ENCODE measurements around the gene STXBP1.

STXBP1 gene

DNA sequence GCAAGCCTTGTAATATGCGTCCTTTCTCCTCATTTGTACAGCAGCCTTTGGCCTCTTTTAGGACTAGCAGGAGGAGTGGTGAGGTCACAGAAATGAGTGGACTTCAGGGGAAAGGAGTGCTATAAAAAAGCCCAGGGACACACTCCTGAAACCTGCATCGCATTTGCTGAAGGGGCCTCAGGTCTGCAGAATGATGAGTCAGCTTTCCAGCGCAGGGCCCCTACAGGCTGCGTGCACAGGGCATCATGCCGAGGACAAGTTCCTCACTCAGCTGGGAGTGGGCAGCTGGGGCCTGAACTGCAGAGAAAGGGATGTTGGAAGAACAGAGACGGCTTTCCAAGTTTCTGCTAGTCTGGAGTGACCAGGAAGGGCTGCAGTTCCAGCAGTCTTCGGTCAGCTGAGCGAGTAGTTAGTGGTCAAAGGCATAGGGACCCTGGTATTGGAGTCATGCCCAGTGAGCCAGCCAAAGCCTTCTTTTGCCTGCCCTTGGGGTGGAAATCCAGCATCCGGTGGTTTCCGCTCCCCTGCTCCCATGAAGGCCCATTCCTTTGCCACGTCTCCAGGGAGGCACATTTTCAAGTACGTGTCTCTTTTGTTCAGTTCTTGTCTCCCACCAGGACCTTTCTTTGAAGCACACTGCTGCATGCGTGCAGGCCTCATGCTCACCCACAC lies 77.4 kb downstream of the STXBP1 start:
- no peak for DNase-seq (ENCODE audit: extremely low read depth in 1 of 2, low read depth in 1 of 2)

DNA sequence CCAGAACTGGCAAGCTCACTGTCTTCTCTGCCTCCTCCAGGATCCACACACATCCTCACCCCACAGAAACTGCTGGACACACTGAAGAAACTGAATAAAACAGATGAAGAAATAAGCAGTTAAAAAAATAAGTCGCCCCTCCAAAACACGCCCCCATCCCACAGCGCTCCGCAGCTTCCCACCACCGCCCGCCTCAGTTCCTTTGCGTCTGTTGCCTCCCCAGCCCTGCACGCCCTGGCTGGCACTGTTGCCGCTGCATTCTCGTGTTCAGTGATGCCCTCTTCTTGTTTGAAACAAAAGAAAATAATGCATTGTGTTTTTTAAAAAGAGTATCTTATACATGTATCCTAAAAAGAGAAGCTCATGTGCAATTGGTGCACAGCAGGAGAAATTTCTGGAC lies 78.7 kb downstream of the STXBP1 start:
- no peak for DNase-seq (ENCODE audit: extremely low read depth in 1 of 2, low read depth in 1 of 2)

DNA sequence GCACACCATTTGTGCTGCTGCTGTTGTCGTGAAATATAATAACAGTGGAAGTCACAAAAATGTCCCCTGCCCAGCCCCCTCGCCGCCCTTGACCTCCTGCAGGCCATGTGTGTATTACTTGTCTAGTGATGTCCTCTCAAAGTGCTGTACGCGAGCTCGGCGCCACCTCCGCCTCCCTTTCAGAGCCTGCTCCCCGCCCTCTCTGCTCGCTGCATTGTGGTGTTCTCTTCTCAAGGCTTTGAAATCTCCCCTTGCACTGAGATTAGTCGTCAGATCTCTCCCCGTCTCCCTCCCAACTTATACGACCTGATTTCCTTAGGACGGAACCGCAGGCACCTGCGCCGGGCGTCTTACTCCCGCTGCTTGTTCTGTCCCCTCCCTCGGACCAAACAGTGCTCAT lies 80.0 kb downstream of the STXBP1 start:
- no peak for DNase-seq (ENCODE audit: extremely low read depth in 1 of 2, low read depth in 1 of 2)

DNA sequence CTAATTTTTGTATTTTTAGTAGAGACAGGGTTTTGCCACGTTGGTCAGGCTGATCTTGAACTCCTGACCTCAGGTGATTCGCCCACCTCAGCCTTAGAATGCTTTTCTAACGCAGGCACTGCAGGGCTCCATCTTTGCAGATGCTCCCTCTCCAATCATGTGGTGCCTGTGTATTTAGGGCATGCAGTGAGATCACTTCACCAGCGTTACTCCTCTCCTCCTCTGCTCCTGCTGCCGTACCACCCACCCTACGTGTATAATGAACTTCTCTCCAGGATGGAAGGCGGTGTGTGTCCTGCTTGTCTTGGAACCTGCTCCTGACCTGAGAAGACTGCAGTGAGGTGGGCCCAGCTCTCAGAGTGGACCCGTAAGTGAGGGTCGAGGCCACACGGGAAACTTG lies 81.1 kb downstream of the STXBP1 start:
- DNase-seq (ENCODE audit: extremely low read depth in 1 of 2, low read depth in 1 of 2) = no peak

DNA sequence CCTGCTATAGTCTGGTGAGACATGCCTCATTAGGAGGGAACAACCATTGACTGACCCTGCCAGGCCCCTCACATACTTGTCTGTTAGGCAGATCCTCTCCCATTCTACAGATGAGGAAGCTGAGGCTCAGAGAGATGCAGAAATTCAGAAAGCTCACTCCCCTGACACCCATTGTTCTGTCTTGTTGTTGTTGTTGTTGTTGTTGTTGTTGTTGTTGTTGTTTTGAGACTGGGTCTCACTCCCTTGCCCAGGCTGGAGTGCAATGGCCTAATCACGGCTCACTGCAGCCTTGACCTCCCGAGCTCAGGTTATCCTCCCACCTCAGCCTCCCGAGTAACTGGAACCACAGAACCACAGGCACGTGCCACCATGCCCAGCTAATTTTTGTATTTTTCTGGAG lies 81.6 kb downstream of the STXBP1 start:
- no peak for DNase-seq (ENCODE audit: extremely low read depth in 1 of 2, low read depth in 1 of 2)

DNA sequence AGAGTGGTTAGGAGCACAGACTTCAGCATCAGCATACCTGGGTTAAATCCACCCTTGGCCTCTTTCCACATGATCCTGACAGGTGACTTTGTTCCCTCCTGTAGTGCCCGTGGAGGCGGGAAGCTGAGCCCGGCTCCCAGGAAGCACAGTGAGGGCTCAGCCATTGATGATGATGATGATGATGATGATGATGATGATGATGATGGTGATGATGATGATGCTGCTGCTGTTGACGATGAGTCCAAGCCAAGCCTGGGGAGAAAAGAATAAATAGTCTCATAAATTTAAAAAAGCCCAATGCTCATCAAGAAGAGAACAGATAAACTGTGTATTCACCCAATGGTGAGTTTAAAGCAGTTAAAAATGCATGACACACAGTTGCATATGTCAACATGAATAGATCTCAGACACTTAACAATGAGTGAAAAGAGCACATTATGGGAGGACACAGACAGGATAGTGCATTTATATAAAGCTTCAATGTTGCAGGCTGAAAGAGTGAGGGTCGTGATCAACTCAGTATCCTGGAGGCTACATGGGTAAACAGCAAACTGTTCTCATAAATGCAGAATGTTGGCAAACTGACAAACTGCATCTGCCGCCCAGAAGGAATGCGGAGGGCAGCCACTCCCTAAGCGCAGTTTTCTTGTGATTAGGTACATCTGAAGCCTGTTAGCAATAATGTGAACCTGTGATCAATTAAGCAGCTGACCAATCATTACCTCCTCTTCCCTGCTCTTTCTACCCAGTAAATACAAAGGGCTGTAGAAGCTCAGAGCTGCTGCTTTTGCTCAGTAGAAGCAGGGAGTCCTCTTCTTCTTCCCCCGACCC lies 83.0 kb downstream of the STXBP1 start:
- DNase-seq (ENCODE audit: extremely low read depth in 1 of 2, low read depth in 1 of 2) = no peak

DNA sequence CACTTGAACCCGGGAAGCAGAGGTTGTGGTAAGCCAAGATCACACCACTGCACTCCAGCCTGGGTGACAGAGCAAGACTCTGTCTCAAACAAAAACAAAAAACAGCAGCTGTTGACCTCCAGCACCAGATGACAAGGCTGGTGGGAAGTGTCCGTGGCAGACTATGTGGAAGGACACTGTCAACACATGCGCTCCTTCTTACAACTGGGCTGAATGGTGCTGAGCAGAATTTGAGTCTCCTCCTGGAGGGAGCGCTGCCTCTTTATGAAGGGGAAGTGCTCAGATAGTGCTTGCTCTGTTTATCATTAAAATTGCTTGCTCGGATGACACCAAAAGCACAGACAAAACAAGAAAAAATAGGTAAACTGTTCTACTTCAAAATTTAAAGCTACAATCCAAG lies 85.5 kb downstream of the STXBP1 start:
- DNase-seq (ENCODE audit: extremely low read depth in 1 of 2, low read depth in 1 of 2) = no peak

DNA sequence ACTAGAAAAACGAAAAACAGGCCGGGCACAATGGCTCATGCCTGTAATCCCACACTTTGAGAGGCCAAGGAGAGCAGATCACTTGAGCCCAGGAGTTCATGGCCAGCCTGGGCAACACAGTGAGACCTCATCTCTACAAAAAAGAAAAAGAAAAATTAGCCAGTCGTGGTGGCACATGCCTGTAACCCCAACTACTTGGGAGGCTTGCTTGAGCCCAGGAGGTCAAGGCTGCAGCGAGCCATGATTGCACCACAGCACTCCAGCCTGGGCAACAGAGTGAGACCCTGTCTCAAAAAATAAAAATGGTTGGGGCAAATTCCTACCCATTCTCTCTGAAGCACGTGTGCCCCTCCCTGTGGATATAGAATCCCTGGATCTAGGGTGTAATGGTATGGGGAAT lies 86.3 kb downstream of the STXBP1 start:
- no peak for DNase-seq (ENCODE audit: extremely low read depth in 1 of 2, low read depth in 1 of 2)

DNA sequence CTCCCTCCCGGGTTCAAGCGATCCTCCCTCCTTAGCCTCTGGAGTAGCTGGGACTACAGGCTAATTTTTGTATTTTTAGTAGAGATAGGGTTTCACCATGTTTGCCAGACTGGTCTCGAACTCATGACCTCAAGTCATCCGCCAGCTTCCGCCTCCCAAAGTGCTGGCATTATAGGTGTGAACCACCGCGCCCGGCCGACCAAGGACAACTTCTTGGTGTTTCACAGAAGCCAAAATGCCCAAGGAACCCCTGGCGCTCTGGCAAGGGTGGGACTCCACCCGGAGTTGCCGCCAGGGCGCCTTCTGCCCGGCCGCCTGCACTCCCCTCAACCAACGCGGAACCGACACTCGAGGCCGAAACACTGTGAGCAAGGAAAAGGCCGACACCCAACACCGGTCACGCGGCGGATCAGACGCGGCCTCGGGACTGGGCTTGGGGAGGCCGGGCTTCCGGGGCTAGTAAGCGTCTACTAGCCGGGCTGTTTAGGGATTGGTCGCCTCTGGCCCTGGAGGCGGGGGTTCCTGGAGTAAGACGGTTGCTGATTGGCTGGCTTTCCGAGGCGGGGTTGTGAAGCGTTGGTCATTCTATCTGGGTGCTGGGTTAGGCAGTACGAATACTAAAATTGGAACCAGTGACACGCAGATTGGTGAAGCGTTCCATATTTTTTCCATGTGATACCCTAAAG lies 87.1 kb downstream of the STXBP1 start:
- DNase-seq (ENCODE audit: extremely low read depth in 1 of 2, low read depth in 1 of 2) = peak; percentile 66 to 68

DNA sequence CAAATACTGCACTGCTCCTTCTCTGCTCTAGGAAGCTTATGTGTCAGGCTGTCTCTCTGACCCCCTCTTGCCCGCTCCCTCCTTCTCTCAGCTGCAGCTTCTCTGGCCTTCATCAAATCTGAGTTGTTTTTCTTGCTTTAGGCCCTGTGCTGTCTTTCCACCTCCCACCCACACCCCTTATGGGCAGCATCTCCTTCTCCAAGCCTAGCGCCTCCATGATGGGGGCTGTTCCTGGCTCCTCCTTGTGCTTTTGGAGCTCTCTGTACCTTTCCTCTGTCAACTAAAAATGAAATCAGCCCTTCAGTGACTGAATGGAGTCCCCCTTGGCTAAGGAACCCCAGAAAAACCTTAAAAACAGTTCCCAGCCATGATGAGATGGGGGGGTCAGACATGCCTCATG lies 88.1 kb downstream of the STXBP1 start:
- no peak for DNase-seq (ENCODE audit: extremely low read depth in 1 of 2, low read depth in 1 of 2)

DNA sequence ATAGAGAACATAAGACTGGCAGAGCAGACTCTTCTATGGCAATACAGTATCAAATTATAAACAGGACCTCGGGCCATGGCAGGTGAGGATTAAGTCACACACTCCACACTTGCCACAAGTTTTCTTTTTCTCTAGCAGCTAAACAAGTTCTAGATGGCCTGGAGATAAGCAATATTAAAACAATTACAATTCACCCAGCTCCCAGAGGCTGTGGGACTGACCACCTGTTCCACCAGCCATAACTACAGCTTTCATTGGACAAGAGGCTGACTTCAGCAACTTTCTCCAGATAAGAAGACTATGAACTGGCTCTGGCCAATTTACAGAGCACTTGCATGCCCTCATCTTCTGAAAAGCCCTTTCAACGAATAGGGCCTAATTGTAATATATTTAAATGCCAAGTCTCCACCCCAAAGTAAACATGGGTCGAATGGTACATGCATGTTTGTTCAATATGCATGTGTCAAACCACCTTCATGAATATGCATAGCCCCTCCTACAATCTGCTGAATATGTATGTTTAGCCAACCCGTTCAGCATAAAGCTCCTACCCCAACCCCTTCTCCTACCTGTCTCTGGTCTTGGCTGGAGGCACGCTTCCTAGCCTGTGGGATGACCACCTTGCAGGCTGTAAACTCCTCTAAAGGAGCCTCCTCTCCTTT lies 88.6 kb downstream of the STXBP1 start:
- DNase-seq (ENCODE audit: extremely low read depth in 1 of 2, low read depth in 1 of 2) = no peak

DNA sequence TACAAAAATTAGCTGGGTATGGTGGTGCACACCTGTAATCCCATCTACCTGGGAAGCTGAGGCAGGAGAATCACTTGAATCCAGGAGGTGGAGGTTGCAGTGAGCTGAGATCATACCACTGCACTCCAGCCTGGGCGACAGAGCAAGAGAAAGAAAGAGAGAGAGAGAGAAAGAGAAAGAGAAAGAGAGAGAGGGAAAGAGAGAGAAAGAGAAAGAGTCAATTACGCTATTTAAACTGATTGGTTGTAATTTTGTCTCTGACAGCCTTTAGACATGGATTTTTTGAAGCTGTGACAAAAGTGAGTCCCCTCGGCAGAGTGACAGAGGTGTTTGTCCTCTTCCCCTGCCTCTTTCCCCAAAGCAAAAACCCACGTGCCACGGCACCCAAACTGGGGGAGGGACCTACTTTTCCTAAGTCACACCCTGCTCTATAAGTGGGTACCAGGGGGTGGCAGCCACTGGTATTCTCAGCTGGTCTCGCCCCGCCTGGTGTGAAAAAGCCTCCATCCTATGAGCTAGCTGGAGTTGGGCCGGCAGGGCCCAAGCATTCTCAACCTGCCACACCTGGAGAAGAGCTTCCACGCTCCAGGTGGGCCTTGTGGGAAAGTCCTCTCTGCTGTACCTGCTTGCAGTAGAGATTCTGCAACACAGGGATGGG lies 91.3 kb downstream of the STXBP1 start:
- DNase-seq (ENCODE audit: extremely low read depth in 1 of 2, low read depth in 1 of 2) = no peak

DNA sequence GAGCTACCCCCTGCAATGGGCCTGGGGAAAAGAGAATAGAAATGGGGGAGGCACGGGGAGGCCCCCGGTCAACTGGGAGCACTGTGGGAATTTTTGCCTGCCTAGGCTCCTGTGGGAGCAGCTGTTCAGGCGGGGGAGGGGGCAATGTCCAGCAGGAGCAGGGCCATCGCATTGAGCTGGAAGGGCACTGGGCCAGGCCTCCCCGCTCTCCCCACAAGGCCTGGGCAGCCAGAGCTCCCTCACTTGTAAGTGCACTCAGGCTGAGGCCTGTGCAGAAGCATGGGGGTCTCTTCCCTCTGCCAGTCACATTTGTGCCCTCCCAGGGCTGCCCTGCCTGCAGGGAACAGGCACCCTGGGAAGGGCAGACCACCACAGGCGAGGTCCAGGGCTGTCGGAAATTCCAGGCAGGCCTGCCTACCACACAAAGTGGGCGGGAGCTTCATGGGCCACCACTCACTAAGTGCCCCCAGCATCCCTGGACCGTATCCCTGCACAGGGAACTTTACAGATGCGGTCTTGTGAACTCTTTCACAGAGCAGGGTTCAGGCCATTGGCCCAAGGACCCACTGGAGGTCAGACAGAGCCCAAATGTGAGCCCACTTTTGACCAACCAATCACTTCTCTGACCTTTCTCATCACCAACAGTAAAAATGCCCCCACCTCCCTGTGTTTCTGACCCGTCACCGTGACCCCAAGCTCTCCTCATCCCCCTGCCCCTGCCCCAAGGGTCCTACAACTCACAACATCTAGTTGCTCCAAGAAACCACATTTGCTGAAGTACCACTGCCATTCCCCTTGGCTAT lies 93.7 kb downstream of the STXBP1 start:
- DNase-seq (ENCODE audit: extremely low read depth in 1 of 2, low read depth in 1 of 2) = no peak

DNA sequence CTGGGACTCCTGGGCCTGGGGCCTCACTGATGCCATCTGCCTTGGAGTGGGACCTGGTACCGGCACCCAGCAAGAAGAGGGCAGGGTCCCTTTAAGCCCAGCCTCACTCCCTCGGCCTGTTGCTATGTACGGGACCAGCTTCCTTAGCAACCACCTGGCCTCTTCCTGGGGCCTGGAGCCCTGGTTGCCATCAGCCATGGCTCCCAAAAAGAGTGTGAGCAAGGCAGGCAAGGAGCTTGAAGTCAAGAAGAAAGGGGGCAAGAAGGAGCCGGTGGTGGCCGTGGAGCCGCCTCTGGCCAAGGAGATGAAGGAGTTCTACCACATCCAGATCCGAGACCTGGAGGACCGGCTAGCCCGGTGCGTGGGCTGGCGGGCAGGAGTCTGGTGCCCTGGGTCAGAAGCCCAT lies 94.8 kb downstream of the STXBP1 start, which contains the start of gene CFAP157:
CFAP157 (plus strand) TSS at position 153 of the 406 bp plus-strand sequence; CDS start at position 197, 44 bp downstream.
- no peak for DNase-seq (ENCODE audit: extremely low read depth in 1 of 2, low read depth in 1 of 2)

DNA sequence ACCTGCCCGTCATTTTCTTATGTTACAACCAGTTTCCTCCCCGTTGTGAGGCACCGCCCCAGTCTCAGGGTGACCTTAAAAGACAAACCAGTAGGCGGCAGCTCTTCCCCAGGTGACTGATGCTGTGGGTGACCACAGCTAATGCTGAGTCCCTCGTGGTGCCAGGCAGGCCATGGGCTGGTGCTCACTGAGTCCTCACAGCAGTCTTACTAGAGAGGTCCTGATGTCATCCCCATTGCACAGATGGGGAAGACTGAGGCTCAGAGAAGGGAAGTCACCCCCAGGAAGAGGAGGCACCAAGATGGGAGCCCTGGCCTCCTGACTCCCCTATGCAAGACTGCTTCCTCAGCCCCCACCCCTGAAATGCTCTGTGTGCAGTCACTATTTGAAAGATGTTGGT lies 95.7 kb downstream of the STXBP1 start:
- DNase-seq (ENCODE audit: extremely low read depth in 1 of 2, low read depth in 1 of 2) = no peak

DNA sequence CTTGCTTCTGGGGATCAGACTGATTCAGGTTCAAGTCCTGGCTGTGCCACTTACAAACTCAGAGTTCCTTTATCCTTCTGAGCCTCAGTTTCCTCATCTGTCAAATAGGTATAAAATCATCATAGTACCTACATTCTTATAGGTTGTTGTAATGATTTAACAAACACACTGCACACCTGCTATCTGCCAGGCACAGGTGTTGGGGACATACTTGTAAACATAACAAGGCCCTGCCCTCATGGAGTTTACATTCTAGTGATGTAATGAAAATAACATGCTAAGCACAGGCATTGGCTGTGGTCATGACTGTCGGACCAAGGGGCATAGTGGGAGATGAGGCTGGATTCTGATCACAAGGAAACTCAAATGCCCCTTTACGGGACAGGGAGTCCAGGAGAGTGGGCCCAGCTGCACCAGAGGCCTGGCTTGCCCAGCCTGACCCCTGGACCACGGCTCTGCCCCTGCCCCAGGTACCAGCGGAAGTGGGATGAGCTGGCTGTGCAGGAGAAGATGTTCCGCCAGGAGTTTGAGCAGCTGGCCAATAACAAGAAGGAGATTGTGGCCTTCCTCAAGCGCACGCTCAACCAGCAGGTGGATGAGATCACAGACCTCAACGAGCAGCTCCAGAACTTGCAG lies 97.0 kb downstream of the STXBP1 start:
- no peak for DNase-seq (ENCODE audit: extremely low read depth in 1 of 2, low read depth in 1 of 2)

DNA sequence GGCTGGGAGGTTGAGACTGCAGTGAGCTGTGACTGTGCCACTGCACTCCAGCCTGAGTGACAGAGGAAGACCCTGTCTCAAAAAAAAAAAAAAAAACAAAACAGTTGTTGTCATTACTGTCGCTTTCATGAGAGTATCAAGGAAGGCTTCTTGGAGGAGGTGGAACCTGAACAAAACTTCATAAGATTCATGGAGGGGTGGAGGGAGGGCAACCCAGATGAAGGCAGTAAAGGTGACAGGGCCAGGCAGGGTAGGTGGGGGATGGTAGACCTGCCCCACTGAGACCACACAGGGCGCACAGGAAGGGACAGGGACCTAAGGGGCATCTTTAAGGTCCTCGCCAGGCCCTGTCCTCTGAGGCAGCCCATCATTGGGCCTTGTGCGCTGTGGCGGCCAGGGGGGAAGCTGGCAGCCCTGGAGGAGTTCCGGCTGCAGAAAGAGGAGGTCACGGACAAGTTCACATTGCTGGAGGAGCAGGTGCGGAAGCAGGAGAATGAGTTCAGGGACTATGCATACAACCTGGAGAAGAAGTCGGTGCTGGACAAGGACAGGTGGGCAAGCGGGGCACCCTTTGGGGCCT lies 98.2 kb downstream of the STXBP1 start:
- DNase-seq (ENCODE audit: extremely low read depth in 1 of 2, low read depth in 1 of 2) = no peak

DNA sequence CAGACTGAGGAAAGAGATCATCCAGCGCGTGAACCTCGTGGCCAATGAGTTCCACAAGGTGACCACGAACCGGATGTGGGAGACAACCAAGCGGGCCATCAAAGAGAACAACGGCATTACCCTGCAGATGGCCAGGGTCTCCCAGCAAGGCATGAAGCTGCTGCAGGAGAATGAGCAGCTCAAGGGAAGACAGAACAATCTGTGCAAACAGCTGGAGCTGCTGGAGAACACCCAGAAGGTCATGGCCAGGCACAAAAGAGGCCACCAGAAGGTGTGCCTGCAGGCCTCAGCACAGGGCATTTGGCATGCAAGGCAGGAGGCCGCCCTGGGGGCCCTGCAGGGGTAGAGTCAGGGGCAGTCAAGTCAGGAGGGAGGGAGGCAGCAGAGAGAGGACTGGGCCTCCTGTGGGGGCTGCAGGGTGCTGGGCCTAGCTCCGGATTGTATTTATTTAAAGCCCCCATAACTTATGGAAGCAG lies 99.2 kb downstream of the STXBP1 start:
- no peak for DNase-seq (ENCODE audit: extremely low read depth in 1 of 2, low read depth in 1 of 2)

DNA sequence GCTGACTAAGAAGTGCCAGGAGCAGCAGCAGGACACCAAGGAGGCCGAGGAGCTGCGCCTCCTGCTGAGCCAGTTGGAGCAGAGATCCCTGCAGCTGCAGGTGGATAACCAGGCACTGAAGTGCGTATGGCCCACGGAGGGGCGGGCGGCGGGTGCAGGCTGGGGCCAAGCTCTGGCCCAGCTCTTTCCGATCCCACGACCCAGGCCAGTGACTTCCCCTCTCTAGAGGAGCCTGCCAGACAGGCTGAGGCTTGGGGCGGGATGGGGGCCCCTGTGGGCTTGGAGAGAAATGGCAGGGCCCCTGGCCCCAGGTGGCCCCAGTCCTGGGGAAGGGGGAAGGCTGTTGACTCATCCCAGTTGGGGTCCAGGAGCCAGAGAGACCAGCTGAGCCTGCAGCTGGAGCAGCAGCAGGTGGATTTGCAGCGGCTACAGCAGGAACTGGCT lies 99.8 kb downstream of the STXBP1 start:
- no peak for DNase-seq (ENCODE audit: extremely low read depth in 1 of 2, low read depth in 1 of 2)

All from activated CD8-positive, alpha-beta memory T cell treated with anti-CD3 and anti-CD28 coated beads for 1 hour (primary cell).